ENCODE measurements around the gene SMARCA1. TPM values are rescaled to one million over a fixed set of nuclear protein-coding genes. Genes with fewer than 3 reads are reported as not detected.
A peak's percentile ranks its signal among the peaks of the same experiment; 100 is the strongest.

The SMARCA1 gene, protein sequence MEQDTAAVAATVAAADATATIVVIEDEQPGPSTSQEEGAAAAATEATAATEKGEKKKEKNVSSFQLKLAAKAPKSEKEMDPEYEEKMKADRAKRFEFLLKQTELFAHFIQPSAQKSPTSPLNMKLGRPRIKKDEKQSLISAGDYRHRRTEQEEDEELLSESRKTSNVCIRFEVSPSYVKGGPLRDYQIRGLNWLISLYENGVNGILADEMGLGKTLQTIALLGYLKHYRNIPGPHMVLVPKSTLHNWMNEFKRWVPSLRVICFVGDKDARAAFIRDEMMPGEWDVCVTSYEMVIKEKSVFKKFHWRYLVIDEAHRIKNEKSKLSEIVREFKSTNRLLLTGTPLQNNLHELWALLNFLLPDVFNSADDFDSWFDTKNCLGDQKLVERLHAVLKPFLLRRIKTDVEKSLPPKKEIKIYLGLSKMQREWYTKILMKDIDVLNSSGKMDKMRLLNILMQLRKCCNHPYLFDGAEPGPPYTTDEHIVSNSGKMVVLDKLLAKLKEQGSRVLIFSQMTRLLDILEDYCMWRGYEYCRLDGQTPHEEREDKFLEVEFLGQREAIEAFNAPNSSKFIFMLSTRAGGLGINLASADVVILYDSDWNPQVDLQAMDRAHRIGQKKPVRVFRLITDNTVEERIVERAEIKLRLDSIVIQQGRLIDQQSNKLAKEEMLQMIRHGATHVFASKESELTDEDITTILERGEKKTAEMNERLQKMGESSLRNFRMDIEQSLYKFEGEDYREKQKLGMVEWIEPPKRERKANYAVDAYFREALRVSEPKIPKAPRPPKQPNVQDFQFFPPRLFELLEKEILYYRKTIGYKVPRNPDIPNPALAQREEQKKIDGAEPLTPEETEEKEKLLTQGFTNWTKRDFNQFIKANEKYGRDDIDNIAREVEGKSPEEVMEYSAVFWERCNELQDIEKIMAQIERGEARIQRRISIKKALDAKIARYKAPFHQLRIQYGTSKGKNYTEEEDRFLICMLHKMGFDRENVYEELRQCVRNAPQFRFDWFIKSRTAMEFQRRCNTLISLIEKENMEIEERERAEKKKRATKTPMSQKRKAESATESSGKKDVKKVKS
- total RNA-seq, result 100 to 1,000 TPM in 1 of 4 donors, 10 to 100 TPM in 3; 35.4 to 114 (median 43.1) TPM

DNA sequence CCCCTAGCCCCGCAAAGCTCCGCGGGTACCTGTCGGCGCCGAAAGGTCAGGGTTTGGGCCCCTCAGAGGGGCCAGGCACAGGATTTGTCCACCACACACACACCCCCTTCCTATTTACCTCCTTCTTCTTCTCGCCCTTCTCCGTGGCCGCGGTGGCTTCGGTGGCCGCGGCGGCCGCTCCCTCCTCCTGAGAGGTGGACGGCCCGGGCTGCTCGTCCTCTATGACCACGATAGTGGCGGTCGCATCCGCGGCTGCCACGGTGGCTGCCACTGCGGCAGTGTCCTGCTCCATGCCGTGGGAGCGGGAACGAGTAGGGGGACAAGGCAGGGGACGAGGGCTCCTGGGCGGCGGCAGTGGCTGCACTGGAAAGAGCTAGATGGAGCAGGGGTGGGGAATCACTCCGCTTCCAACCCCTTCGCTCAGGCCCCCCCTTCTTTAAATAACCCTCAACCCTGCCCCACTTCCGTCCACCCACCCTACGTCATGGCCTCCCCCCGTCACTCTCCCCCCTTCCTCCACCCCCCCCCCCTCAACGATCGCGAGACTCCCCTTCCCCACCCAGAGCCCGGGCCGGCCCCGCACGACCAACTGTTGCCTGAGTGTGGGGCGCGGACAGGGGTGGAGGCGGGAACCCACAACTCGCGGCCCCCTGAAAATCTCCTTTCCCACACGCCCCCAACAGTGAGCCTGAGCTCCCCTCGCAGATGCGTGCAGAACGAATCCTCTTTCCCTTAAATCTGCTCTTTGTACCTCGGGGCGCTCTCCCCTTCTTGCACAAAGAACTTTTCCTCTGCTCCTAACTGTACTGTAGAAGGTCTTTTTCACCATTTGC, at the start of gene SMARCA1:
Gene SMARCA1 (minus strand): TSS at position 412 of the 833 bp plus-strand sequence. CDS start 120 bp downstream, at position 292.
- peak; percentile 44 to 60 for DNase-seq
- no peaks in the 10 kb centered on the region for H3K9me3 ChIP-seq
- intact Hi-C loops (cut with DNase I; ENCODE audit: low total_unique reads), result no loop called here

DNA sequence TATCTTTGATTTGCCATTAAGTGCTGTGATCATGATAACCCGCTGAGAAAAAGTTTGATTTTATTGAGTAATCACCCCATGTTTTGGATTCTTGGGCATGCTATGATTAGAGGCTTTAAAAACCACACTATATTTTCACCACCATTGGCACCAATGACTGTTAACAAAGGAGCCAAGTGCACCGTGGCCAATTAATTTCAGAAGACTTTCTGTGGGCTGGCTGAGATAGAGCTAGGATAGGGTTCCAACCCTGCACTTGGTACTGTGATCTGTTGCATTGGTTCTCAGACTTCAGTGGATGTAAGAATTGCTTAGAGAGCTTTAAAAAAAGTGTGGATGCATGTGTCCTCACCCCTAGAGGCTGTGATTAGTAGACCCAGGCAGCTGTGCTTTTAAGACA, 49.1 kb upstream of the SMARCA1 start:
- no peak for TF ChIP-seq POLR2A (IDR thresholded peaks at IDR 0.05)
- TF ChIP-seq, protein P1, sequence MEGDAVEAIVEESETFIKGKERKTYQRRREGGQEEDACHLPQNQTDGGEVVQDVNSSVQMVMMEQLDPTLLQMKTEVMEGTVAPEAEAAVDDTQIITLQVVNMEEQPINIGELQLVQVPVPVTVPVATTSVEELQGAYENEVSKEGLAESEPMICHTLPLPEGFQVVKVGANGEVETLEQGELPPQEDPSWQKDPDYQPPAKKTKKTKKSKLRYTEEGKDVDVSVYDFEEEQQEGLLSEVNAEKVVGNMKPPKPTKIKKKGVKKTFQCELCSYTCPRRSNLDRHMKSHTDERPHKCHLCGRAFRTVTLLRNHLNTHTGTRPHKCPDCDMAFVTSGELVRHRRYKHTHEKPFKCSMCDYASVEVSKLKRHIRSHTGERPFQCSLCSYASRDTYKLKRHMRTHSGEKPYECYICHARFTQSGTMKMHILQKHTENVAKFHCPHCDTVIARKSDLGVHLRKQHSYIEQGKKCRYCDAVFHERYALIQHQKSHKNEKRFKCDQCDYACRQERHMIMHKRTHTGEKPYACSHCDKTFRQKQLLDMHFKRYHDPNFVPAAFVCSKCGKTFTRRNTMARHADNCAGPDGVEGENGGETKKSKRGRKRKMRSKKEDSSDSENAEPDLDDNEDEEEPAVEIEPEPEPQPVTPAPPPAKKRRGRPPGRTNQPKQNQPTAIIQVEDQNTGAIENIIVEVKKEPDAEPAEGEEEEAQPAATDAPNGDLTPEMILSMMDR (IDR thresholded peaks at IDR 0.05), result no peak
- DNase-seq, result no peak
- Histone ChIP-seq H3K27me3 (no peaks in the 10 kb centered on the region), H3K4me3 (no peak overlapping the region), H3K36me3 (no peaks in the 10 kb centered on the region), H3K9me3 (no peaks in the 10 kb centered on the region), H3K4me1 (no peaks in the 10 kb centered on the region), H3K27ac (no peak overlapping the region)
- intact Hi-C loops (cut with DNase I; ENCODE audit: low total_unique reads), result no loop called here

More for the DNA sequence above, at the start of gene SMARCA1:
- Histone ChIP-seq H3K36me3 (no peaks in the 10 kb centered on the region), H3K4me3 (peak within 1 kb of the TSS; percentile 80 to 82), H3K27me3 (peaks cover 0 to 7% of the 10 kb centered on the region in 2 donors), H3K4me1 (no peaks in the 10 kb centered on the region), H3K27ac (peak within 1 kb of the TSS; percentile 90 to 91)
- TF ChIP-seq, protein P1 (IDR thresholded peaks at IDR 0.05), result no peak
- peak in 1 of 2 donors; percentile 49 for TF ChIP-seq POLR2A (IDR thresholded peaks at IDR 0.05)

DNA sequence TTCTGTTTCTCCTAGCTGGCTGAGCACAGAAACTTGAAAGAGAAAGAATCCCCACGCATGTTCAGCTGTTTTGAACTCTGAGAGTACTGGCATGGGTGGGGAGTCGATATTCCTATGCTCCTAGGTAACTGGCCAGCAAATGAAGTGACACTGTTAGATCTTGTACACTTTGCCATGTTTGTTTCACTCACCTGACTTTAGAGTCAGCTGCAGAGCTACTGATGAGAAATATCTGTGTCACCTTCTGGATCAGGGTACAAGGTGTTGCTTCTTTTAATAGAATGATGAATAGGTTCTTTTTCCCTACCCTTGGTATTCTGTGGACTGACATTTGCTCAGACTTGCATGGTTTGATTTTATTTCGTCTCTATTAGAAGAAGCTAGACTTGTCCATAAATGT, 45.1 kb upstream of the SMARCA1 start:
- no peaks in the 10 kb centered on the region for H3K27me3 ChIP-seq
- H3K27ac ChIP-seq, result no peak overlapping the region
- no peaks in the 10 kb centered on the region for H3K36me3 ChIP-seq
- DNase-seq, result no peak
- no peaks in the 10 kb centered on the region for H3K4me1 ChIP-seq
- no peak overlapping the region for H3K4me3 ChIP-seq
- H3K9me3 ChIP-seq, result no peaks in the 10 kb centered on the region
- no peak for TF ChIP-seq POLR2A (IDR thresholded peaks at IDR 0.05)
- TF ChIP-seq, protein P1 (IDR thresholded peaks at IDR 0.05), result no peak
- intact Hi-C loops (cut with DNase I; ENCODE audit: low total_unique reads), result no loop called here

DNA sequence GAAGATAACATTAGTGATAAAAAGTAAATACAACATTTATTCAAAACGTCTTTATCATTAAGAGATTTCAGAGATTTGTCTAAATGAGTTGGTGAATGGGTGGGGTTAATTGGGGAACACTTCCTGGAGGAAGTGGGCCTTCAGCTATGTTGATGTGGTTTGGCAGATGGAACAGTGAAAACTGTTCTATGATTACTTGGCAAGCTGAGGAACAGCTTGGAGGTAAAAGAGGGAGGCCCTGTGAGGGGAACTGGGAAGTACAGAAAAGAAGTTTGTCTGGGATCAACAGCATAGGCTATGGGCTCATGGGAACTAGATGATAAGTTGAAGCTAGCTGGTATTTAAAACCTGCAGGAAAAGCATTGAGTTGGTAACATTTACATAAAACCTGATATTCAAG, 42.8 kb upstream of the SMARCA1 start:
- no peak overlapping the region for H3K27ac ChIP-seq
- no peaks in the 10 kb centered on the region for H3K27me3 ChIP-seq
- no peak for DNase-seq
- H3K36me3 ChIP-seq, result no peaks in the 10 kb centered on the region
- TF ChIP-seq, protein P1 (IDR thresholded peaks at IDR 0.05), result no peak
- TF ChIP-seq POLR2A (IDR thresholded peaks at IDR 0.05), result no peak
- intact Hi-C loops (cut with DNase I; ENCODE audit: low total_unique reads), result no loop called here
- no peaks in the 10 kb centered on the region for H3K9me3 ChIP-seq
- H3K4me3 ChIP-seq, result no peak overlapping the region
- no peaks in the 10 kb centered on the region for H3K4me1 ChIP-seq

Measured in uterus (tissue), 4 donors.